ENCODE measurements around the gene NUDT8. TPM values are rescaled to one million over a fixed set of nuclear protein-coding genes. Genes with fewer than 3 reads are reported as not detected.

NUDT8 gene
- total RNA-seq, 1 experiment from 2014 or later, result 25.5 TPM

GRCh38 chr11:67616431-67617242 lies 13.1 kb downstream of the NUDT8 start:
- intact Hi-C loops (cut with micrococcal nuclease; ENCODE audit: unreplicated experiment), result no loop called here
- TF ChIP-seq EZH2 (IDR thresholded peaks at IDR 0.05; ENCODE audit: low read depth), result no peak
- CTCF ChIA-PET, result interaction anchor here (1.0 kb wide), 1 partner anchor 44 kb away, joined by 5 read pairs; no protein-coding TSS in a partner anchor

GRCh38 chr11:67615728-67616430 lies 13.9 kb downstream of the NUDT8 start:
- intact Hi-C loops (cut with micrococcal nuclease; ENCODE audit: unreplicated experiment), result no loop called here
- no peak overlapping the region for H3K4me2 ChIP-seq
- no peaks in the 10 kb centered on the region for H3K4me1 ChIP-seq (replicated peaks; ENCODE audit: insufficient read depth)
- H3K4me3 ChIP-seq, result no peak overlapping the region
- no peak for DNase-seq
- no peaks in the 10 kb centered on the region for H3K9me2 ChIP-seq (ENCODE audit: insufficient read depth)
- H2AFZ ChIP-seq, result no peak overlapping the region
- peaks cover 4% of the 10 kb centered on the region; the same call in 1 of the 2 replicates for H3F3A ChIP-seq (ENCODE audit: insufficient read depth, low read depth)
- POLR2A ChIA-PET (ENCODE audit: unreplicated experiment), result no interaction called here
- no peaks in the 10 kb centered on the region for H3K27me3 ChIP-seq (ENCODE audit: insufficient read depth, low read depth)
- H3K27ac ChIP-seq, result no peak overlapping the region
- H3K36me3 ChIP-seq (ENCODE audit: low read depth), result no peaks in the 10 kb centered on the region
- CTCF ChIA-PET, result interaction anchor here (1.0 kb wide), 1 partner anchor 43 kb away, joined by 5 read pairs; no protein-coding TSS in a partner anchor
- H3K79me2 ChIP-seq (ENCODE audit: low read depth), result no peaks in the 10 kb centered on the region
- no peaks in the 10 kb centered on the region for H4K20me1 ChIP-seq (ENCODE audit: insufficient read depth)
- no TSS peak for BruUV-seq (replicated peaks)
- H3K9me3 ChIP-seq (ENCODE audit: insufficient read depth, low read depth), result no peaks in the 10 kb centered on the region
- TF ChIP-seq EZH2 (IDR thresholded peaks at IDR 0.05; ENCODE audit: low read depth) (no peak), CTCF (conservative IDR thresholded peaks at IDR 0.05) (peak; percentile 24; the same call in 1 of the 2 replicates)

More at GRCh38 chr11:67616431-67617242, 13.1 kb downstream of the NUDT8 start:
- POLR2A ChIA-PET (ENCODE audit: unreplicated experiment), result interaction anchor here (0.6 kb wide), 1 partner anchor 33 kb away, joined by 8 read pairs; no protein-coding TSS in a partner anchor
- no peak overlapping the region for H3K4me3 ChIP-seq
- DNase-seq, result no peak
- H2AFZ ChIP-seq, result no peak overlapping the region
- H3K9me3 ChIP-seq (ENCODE audit: insufficient read depth, low read depth), result no peaks in the 10 kb centered on the region
- no peaks in the 10 kb centered on the region for H3K36me3 ChIP-seq (ENCODE audit: low read depth)
- no TSS peak for BruUV-seq (replicated peaks)
- H3F3A ChIP-seq (ENCODE audit: insufficient read depth, low read depth), result peaks cover 4% of the 10 kb centered on the region; the same call in 1 of the 2 replicates
- H3K27ac ChIP-seq, result no peak overlapping the region
- no peaks in the 10 kb centered on the region for H4K20me1 ChIP-seq (ENCODE audit: insufficient read depth)
- H3K4me1 ChIP-seq (replicated peaks; ENCODE audit: insufficient read depth), result no peaks in the 10 kb centered on the region
- no peak overlapping the region for H3K4me2 ChIP-seq
- H3K9me2 ChIP-seq (ENCODE audit: insufficient read depth), result no peaks in the 10 kb centered on the region
- H3K79me2 ChIP-seq (ENCODE audit: low read depth), result no peaks in the 10 kb centered on the region
- H3K27me3 ChIP-seq (ENCODE audit: insufficient read depth, low read depth), result no peaks in the 10 kb centered on the region

GRCh38 chr11:67614730-67615714 lies 14.7 kb downstream of the NUDT8 start:
- no peaks in the 10 kb centered on the region for H3K36me3 ChIP-seq (ENCODE audit: low read depth)
- H3K27me3 ChIP-seq (ENCODE audit: insufficient read depth, low read depth), result no peaks in the 10 kb centered on the region
- no peaks in the 10 kb centered on the region for H4K20me1 ChIP-seq (ENCODE audit: insufficient read depth)
- TF ChIP-seq EZH2 (IDR thresholded peaks at IDR 0.05; ENCODE audit: low read depth), result no peak
- peak; percentile 72 for TF ChIP-seq CTCF (conservative IDR thresholded peaks at IDR 0.05)
- intact Hi-C loops (cut with micrococcal nuclease; ENCODE audit: unreplicated experiment), result no loop called here
- no peaks in the 10 kb centered on the region for H3K4me1 ChIP-seq (replicated peaks; ENCODE audit: insufficient read depth)
- no peak overlapping the region for H3K4me3 ChIP-seq
- no peak overlapping the region for H3K27ac ChIP-seq
- BruUV-seq (replicated peaks), result no TSS peak
- no peak overlapping the region for H2AFZ ChIP-seq
- POLR2A ChIA-PET (ENCODE audit: unreplicated experiment), result interaction anchor here (0.6 to 0.8 kb wide), 3 partner anchors 15 to 1044 kb away, joined by 3 to 4 read pairs (median 3); partner anchors contain the start of gene NUDT8
- H3K9me2 ChIP-seq (ENCODE audit: insufficient read depth), result no peaks in the 10 kb centered on the region
- CTCF ChIA-PET, result interaction anchor here (1.1 kb wide), 1 partner anchor 11 kb away, joined by 3 read pairs; no protein-coding TSS in a partner anchor
- no peaks in the 10 kb centered on the region for H3K9me3 ChIP-seq (ENCODE audit: insufficient read depth, low read depth)
- H3K79me2 ChIP-seq (ENCODE audit: low read depth), result no peaks in the 10 kb centered on the region
- peak; percentile 46 to 62 for DNase-seq
- H3K4me2 ChIP-seq, result no peak overlapping the region
- peaks cover 5% of the 10 kb centered on the region; the same call in 1 of the 2 replicates for H3F3A ChIP-seq (ENCODE audit: insufficient read depth, low read depth)

Measured in PC-9 (cell line).